Measurements from ENCODE around the gene GRIK4.
"Not testable (repeated sequence)": the region's sequence is repeated elsewhere in the genome, so short reads cannot be mapped to it uniquely, and the experiment has no call there.

The GRIK4 gene

DNA sequence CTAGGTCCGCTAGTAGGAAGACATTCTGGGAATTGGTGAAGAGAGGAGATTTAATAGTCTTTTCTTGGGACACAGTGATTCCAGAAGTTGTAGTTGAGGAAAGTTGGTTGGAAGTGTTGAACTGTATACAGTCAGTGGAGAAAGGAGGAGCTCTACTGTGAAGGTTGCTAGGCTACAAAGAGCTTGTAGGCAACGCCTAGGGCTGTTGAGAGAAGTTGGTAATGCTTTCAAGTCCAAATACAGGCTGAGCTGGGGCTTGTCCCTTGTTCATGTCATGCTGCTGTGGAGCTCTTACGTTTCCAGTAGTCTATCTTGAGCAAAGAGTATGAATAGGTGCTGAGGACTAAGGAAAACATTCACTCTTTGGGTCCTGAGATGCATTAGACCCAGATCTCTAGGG is 513.4 kb downstream of the GRIK4 start:
- DNase-seq: no peak

DNA sequence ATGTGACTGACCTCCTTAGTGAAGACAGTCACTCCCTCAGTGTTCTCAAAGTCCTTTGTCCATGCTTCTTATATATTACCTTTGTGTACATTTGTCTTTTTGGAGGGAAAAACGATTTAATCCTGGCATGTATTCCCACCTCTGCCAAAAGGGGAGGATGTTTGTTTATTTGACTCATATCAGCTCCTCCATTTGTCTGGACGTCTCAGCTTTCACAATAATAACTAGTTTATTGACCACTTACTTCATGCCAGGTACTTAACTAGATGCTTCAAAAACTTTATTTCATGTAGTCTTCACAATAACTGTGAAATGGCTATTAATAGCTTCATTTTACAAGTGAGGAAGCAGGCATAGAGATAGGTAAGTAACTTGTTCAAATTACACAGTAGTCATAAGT is 517.6 kb downstream of the GRIK4 start:
- no peak for DNase-seq

DNA sequence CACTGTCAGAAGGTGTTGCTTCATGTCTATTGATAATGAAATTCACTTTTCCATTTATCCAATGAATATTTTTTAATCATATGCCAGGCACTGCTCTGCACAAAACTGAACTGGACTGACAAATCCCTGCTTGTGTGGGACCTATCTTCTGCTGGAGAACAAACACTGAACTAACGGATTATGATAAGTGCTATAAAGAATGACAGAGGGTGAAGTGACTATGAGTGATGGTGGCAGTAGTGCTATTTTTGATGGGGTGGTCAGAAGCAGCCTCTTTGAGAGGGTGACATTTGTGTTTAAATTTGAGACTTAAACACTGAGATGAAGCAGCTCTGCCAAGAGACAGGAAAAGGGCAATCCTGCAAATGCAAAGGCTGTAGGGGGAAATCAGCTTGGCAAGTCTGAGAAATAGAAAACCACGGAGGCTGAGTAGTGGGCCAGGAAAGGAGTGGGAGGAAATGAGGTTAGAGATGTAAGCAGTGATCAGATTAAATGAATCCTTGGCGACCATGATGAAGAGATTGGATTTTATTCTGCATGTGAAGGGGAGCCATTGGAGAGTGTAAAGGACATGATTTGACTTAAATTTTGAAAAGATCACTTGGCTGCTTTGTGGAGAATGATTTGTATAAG is 518.4 kb downstream of the GRIK4 start:
- no peak for DNase-seq

DNA sequence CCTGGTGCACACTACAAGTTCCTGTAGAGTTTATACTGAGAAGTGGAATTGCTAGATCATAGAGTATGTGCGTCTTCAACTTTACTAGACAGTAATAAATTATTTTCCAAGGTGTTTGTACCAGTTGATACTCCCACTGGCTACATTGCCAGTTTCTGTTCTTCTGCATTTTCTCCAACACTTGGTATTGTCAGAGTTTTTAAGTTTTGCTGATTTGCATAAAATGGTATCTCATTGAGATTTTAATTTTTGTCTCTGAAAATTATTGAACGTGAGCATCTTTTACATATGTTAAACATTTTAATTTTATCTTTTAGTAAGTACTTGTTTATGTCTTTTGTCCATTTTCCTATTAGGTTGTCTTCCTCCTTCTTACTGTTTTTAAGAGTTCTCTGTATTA is 519.6 kb downstream of the GRIK4 start:
- DNase-seq: no peak

DNA sequence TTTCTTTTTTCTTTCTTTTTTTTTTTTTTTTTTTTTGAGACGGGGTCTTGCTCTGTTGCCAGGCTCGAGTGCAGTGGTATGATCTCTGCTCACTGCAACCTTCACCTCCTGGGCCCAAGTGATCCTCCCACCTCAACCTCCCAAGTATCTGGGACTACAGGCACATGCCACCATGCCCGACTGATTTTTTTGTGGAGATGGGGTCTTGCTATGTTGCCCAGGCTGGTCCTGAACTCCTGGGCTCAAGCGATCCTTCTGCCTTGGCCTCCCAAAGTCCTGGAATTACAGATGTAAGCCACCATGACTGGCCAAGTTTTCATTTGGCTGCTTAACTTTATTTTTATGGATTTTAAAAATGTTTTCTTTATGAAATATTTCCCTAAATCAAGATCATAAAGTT is 520.1 kb downstream of the GRIK4 start:
- not testable (repeated sequence) for DNase-seq

DNA sequence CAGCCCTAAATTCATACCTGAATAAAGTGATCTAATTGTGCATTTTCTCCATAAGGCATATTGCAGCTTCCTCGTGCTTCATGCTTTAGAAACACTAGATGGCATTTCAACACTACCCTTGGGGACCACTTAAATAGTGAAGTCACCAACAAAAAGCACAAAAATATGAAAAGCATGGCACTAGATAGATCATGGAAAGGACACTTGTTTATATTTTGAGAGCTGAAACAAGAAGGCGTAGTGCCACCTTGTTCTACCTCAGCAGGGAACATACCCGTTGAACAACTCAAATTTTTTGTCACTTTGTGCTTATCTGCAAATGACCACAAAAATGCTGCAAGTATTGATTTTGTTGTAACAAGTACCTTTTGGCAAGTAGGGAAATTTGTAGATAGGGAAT is 521.0 kb downstream of the GRIK4 start:
- no peak for DNase-seq

DNA sequence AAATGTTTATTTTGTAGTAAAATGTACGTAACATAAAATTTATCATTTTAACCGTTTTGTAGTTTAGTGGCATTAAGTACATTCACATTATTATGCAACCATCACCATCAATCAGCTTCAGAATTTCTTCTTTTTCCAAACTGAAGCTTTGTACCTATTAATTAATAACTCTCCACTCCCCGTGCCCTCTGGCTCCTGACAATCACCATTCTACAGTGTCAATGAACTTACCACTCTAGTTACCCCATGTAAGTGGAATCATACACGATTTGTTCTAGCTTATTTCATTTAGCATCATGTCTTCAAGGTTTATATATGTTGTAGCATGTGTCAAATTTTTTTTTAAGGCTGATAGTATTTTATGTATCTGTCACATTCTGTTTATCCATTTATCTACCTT is 522.1 kb downstream of the GRIK4 start:
- no peak for DNase-seq

DNA sequence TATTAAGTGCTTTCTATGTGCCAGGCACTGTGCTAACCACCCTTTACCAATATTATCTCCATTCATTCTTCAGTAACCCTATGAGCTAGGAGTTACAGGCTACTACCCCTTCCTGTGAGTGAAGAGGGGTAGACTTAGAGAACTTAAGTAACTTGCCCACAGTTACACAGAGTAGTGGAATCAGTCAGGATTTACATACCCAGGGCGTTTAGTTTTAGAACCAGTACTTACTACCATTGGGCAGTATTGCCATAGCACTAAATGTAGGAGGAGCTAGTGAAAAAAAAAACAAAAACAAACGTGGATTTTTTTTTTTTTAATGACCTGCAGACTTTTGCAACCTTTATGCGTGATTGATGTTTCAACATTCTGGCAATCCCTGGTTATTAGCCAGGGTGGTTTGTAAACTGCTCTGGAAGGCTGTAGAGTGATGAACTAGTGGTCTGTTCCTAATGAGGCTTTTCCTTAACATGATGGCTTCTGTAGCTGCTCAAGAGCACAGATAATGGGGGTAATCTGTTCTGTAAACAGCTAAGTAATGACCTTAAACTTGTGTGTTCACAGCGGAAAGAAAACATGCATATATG is 523.7 kb downstream of the GRIK4 start:
- no peak for DNase-seq

DNA sequence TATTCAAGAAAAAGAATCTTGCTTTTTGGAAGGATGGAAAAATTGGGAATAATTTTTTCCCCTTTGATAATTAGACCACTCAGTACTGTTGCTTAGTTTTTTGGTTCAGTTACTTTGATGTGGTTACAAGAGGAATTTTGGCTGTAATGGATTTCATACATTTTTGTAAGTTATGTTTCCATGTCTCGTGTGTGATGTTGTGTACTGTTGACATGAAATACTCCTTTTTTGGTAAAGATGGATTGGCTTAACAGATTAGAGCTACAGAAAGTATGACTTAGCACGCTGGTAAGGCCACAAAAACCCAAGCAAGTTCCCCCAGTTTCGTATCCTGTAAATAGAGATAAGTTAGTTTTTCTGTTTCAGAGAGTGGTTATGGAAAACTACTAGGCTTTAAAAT is 524.2 kb downstream of the GRIK4 start:
- no peak for DNase-seq

DNA sequence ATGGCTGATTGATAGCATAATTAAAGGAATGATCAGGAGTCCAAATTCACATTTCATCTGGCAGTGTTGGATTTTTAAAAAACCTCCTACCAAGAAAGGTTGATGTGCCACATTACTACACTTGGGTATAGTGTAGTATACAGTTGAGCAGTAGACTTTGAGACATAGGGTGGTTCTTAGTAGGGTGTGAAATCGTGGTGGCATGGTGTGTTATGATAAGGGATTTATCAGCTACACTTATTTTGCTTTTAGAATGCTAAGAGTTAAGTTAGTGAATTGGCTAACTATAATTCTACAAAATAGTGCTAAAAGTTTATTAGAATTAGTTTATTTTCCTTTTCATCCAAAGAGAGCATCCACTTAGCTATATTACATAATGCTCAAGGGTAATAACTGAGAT is 525.5 kb downstream of the GRIK4 start:
- no peak for DNase-seq
